MG63 (cell line): ENCODE data around the gene ASIC4. TPM values are rescaled to one million over a fixed set of nuclear protein-coding genes. Genes with fewer than 3 reads are reported as not detected.

Source experiments
- DNase-seq: peaks from one replicate; pipeline ENCODE4 v3.0.0-alpha.2; 2020
- H3K27me3 ChIP-seq: fragments of 250-450 bp; sonication (Bioruptor Pico); 2 replicates; pipeline ENCODE4 v1.5.1; 2020; ENCODE audit warnings: mild to moderate bottlenecking, moderate library complexity
- H3K36me3 ChIP-seq: fragments of 250-450 bp; sonication (Bioruptor Pico); 2 replicates; pipeline ENCODE4 v1.5.1; 2020; ENCODE audit warnings: mild to moderate bottlenecking, moderate library complexity
- H3K4me3 ChIP-seq: fragments of 250-450 bp; sonication (Bioruptor Pico); 2 replicates; pipeline ENCODE4 v1.5.1; 2020; ENCODE audit warnings: mild to moderate bottlenecking, moderate library complexity
- H3K9me3 ChIP-seq: fragments of 250-450 bp; sonication (Bioruptor Pico); 2 replicates; pipeline ENCODE4 v1.5.1; 2020; ENCODE audit warnings: mild to moderate bottlenecking, moderate library complexity
- total RNA-seq: library from RNA; depleted of rRNA; stranded (reverse); fragments of >200 nt; shearing (Covaris generic); gene quantifications from 2 replicates; pipeline ENCODE4 v1.2.3, GENCODE V29; 2014; ENCODE audit warnings: low replicate concordance; rRNA removed

ASIC4 gene
- total RNA-seq, 1 experiment from 2014 or later = not detected

DNA sequence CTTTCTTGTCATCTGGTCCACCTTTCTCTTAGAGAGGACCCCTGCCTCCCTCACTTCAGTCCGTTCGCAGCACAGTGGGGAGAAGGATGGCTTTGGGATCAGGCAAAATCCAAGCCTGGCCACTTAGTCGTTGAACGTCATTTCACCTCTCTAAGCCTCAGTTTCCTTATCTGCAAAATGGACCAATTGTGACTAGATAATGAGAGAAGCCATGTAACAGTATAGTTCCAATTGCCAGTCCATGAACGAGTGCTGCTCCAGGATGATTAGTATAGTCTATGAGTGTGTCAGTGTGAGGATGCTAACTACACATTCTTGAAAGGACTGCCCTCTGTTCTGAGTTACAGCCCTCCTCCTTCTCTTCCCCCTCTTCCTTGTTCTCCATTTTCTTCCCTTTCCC lies 58.9 kb downstream of the ASIC4 start:
- H3K36me3 ChIP-seq = peaks cover 14% of the 10 kb centered on the region
- no peaks in the 10 kb centered on the region for H3K27me3 ChIP-seq
- no peaks in the 10 kb centered on the region for H3K9me3 ChIP-seq
- H3K4me3 ChIP-seq = no peak overlapping the region
- no peak for DNase-seq

DNA sequence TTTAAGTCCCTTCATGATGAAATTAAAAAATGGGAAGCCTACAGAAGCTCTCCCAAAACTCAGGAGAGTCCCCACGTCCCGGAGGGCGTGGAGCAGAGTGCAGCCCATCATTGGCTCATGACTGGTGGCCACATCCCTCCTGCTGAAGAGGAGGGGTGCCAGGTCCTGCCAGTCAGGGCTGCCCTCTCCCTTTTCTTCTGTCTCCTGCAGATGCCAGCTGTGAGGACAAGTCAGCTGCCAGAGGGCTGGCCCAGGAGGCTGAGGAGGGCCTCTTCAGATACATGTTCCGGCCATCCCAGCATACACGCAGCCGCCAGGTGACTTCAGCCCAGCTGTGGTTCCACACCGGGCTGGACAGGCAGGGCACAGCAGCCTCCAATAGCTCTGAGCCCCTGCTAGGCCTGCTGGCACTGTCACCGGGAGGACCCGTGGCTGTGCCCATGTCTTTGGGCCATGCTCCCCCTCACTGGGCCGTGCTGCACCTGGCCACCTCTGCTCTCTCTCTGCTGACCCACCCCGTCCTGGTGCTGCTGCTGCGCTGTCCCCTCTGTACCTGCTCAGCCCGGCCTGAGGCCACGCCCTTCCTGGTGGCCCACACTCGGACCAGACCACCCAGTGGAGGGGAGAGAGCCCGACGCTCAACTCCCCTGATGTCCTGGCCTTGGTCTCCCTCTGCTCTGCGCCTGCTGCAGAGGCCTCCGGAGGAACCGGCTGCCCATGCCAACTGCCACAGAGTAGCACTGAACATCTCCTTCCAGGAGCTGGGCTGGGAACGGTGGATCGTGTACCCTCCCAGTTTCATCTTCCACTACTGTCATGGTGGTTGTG lies 60.4 kb downstream of the ASIC4 start:
- H3K9me3 ChIP-seq = no peaks in the 10 kb centered on the region
- peaks cover 4% of the 10 kb centered on the region for H3K36me3 ChIP-seq
- DNase-seq = no peak
- no peak overlapping the region for H3K4me3 ChIP-seq
- no peaks in the 10 kb centered on the region for H3K27me3 ChIP-seq

DNA sequence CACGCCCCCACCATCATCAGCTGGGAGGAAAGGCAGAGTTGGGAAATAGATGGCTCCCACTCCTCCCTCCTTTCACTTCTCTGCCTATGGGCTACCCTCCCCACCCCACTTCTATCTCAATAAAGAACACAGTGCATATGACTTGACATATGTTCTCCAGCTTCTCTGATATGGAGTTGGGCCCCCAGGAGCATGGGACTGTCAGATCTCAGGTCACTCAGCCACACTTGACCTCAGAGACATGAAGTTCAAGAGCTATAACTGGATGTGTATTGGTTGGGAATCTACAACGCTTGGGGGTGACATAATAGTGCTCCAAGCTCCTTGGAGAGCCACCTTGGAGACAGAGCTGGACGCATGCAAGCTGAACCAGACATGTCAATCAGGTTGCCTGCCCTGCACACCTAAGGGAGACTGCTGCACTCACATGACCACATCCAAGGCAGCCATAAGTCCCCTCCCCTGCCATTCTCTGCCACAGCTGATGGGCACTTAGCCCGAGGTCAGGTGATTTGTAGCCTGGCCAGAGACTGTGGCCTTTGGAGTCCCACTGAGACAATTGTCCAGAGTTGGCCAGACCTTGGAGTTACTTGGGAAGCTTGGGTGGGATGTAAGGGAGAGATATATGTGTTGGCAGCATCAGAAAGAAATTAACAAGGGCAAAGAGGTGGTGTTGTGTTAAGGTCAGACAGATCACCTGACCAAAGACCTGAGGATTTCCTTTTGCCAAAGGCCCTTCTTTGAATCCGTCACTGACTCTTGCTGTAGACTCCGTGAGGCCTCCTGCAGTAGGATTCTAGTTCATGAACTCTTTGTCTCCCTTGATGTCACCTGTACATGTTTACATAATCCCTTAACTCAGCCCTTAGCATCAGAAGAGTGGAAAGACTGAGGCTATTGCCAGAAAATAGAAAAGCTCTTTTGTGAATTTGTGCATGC lies 61.6 kb downstream of the ASIC4 start:
- H3K9me3 ChIP-seq = no peaks in the 10 kb centered on the region

DNA sequence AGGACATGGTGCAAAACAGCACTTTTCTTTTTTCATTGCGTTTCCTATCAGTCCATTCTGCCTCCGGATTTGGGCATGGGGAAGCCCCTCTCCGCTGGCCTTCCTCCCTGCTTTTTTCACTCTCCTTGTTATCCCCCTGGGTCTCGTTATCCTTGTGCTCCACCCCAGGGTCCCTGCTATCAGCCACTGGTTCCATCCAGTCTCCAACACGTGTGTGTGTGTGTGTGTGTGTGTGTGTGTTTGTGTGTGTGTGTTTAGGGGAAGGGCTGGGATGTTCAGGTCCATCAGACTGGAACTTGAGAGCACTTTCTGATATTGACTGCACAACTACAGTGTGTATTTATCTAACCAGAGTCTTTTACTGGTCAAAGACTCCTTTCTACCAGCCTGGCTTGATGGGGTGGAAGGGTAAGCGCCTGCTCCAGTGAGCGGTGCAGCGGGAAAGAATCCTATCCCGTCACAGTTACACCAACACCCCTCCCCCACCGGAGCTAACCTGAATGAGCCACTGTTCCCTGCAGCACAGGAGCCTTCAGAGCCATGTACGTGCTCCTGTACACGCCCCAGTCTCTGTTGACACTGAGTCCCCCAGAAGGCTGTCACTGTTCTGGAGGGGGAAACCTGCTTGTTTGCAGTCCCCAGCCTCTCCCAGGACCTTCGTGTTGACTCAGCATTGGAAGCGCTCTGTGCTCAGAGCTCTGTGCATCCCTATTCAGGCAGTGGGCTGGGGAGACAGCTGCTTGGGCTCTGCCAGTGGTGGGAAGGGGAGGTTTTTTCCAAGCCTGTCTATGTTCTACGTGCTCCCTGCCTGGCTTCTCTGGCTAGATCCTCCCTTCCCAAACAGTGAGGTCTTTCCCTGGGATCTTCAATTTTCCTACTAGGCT lies 62.5 kb downstream of the ASIC4 start:
- Histone ChIP-seq H3K27me3 (no peaks in the 10 kb centered on the region), H3K9me3 (no peaks in the 10 kb centered on the region), H3K36me3 (no peaks in the 10 kb centered on the region), H3K4me3 (no peak overlapping the region)
- no peak for DNase-seq

More for the DNA sequence above, 61.6 kb downstream of the ASIC4 start:
- no peaks in the 10 kb centered on the region for H3K27me3 ChIP-seq
- DNase-seq = no peak
- no peak overlapping the region for H3K4me3 ChIP-seq
- H3K36me3 ChIP-seq = no peaks in the 10 kb centered on the region

DNA sequence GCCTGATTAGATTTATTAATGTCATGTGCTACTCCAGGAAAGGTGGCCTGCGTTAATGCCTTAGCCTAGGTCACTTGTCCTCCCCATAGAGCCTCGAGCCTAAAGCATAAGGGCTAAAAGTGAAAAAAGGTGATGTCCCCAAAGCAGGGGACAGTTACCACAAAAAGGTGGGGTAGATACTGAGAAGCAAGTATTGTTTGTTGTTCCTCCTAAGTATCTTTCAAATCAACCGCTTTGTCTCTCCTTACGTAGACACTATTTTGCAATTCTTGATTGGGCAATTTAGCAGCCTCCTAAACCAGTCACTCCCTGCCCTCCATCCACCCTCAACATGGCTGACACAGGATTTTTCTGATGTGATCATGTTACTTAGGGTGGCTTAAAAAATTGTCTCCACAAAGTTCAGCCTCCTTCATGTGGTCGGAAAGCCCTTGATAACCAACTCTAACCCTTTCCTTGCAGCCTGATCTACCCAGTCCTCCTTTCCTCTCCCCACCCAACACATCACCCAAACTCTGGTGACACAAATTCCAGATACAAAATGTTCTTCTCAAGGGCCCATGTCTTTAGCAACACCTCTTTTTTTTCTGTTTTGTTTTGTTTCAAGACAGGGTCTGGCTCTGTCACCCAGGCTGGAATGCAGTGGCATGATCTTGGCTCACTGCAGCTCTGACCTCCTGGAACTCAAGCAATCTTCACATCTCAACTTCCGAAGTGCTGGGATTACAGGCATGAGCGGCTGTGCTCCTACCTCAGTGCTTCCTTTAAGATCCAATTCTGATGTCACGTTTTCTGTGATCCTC lies 64.7 kb downstream of the ASIC4 start:
- no peak for DNase-seq
- H3K9me3 ChIP-seq = no peaks in the 10 kb centered on the region
- H3K36me3 ChIP-seq = no peaks in the 10 kb centered on the region

DNA sequence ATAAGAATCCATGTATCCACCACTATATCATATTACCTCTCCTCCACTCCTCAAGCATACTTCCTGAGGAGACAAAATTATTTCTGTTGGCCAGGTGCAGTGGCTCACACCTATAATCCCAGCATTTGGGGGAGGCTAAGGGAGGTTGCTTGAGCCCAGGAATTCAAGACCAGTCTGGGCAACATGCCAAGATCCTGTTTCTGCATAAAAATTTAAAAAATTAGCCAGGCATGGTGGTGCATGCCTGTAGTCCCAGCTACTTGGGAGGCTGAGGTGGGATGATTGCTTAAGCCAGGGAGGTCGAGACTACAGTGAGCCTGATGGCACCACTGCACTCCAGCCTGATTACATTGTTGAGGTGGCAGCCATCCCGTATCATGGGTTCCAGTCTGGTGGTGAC lies 67.1 kb downstream of the ASIC4 start:
- no peak for DNase-seq
- H3K9me3 ChIP-seq = no peaks in the 10 kb centered on the region
- no peaks in the 10 kb centered on the region for H3K36me3 ChIP-seq
- no peak overlapping the region for H3K4me3 ChIP-seq
- no peaks in the 10 kb centered on the region for H3K27me3 ChIP-seq

More for the DNA sequence above, 64.7 kb downstream of the ASIC4 start:
- Histone ChIP-seq H3K27me3 (no peaks in the 10 kb centered on the region), H3K4me3 (no peak overlapping the region)

Other genes with a start within 250 kb of the ASIC4 start
- 55.0 and 56.4 TPM in 2 replicates for gene DNAJB2, start 235.1 kb upstream of the ASIC4 start, total RNA-seq
- not detected in 2 replicates for gene PTPRN, start 205.1 kb upstream of the ASIC4 start, total RNA-seq
- not detected in 2 replicates for gene RESP18, start 181.7 kb upstream of the ASIC4 start, total RNA-seq
- gene DNPEP, start 126.6 kb upstream of the ASIC4 start, total RNA-seq = 56.4 and 73.1 TPM in 2 replicates
- gene DES, start 96.1 kb upstream of the ASIC4 start, total RNA-seq = 3.8 and 22.6 TPM in 2 replicates
- 11.6 and 12.6 TPM in 2 replicates for gene SPEG, start 79.6 kb upstream of the ASIC4 start, total RNA-seq
- 61.4 and 89.6 TPM in 2 replicates for gene GMPPA, start 15.6 kb upstream of the ASIC4 start, total RNA-seq
- gene CHPF, start 29.3 kb downstream of the ASIC4 start, total RNA-seq = 26.6 and 40.4 TPM in 2 replicates
- 5.1 and 5.9 TPM in 2 replicates for gene TMEM198, start 29.5 kb downstream of the ASIC4 start, total RNA-seq
- gene OBSL1, start 57.1 kb downstream of the ASIC4 start, total RNA-seq = 37.6 and 49.9 TPM in 2 replicates
- not detected in 2 replicates for gene INHA, start 57.8 kb downstream of the ASIC4 start, total RNA-seq
- 8.2 and 15.8 TPM in 2 replicates for gene STK11IP, start 83.4 kb downstream of the ASIC4 start, total RNA-seq
- 3.0 and 4.9 TPM in 2 replicates for gene SLC4A3, start 113.1 kb downstream of the ASIC4 start, total RNA-seq